Type B pancreatic cell (in vitro differentiated cells): ENCODE data around the gene ACHE. TPM values are rescaled to one million over a fixed set of nuclear protein-coding genes. Genes with fewer than 3 reads are reported as not detected.
A peak's percentile ranks its signal among the peaks of the same experiment; 100 is the strongest.

Experiments
- DNase-seq: peaks from one replicate; pipeline ENCODE4 v3.0.0; 2021; ENCODE audit warnings: mixed read lengths; ENCODE audit not compliant: unreplicated experiment; ENCODE audit errors: extremely low spot score
- H3K27ac Mint-ChIP-seq: 2 replicates; pipeline ENCODE4 v1.8.0; 2021; ENCODE audit warnings: mild to moderate bottlenecking, mixed read lengths
- H3K27me3 Mint-ChIP-seq: 2 replicates; pipeline ENCODE4 v1.8.0; 2021; ENCODE audit warnings: mixed read lengths
- H3K36me3 Mint-ChIP-seq: 2 replicates; pipeline ENCODE4 v1.8.0; 2021; ENCODE audit warnings: mixed read lengths
- H3K4me1 Mint-ChIP-seq: one replicate; pipeline ENCODE4 v1.8.0; 2021; ENCODE audit warnings: mixed read lengths; ENCODE audit not compliant: unreplicated experiment
- H3K4me3 Mint-ChIP-seq: 2 replicates; pipeline ENCODE4 v1.8.0; 2021; ENCODE audit warnings: mild to moderate bottlenecking, mixed read lengths
- H3K9me3 Mint-ChIP-seq: 2 replicates; pipeline ENCODE4 v1.8.0; 2021; ENCODE audit warnings: mixed read lengths
- CTCF ChIP-seq: fragments of 200-600 bp; sonication (generic); conservative IDR thresholded peaks from 2 replicates; pipeline ENCODE4 v1.5.0; 2021; ENCODE audit warnings: antibody characterized with exemption, mild to moderate bottlenecking
- total RNA-seq: library from RNA; stranded (reverse); gene quantifications from 2 replicates; pipeline ENCODE4 v1.2.1, GENCODE V29; 2021; ENCODE audit warnings: low replicate concordance

The ACHE gene
- total RNA-seq, 1 donor from 2014 or later, result 7.1 TPM

- H3K4me1 Mint-ChIP-seq, result peaks cover 31% of the 10 kb centered on the region
- peaks cover 2% of the 10 kb centered on the region for H3K27me3 Mint-ChIP-seq
- no peaks in the 10 kb centered on the region for H3K9me3 Mint-ChIP-seq
- DNase-seq, result no peak
- H3K4me3 Mint-ChIP-seq, result peak overlapping the region; percentile 94
- H3K27ac Mint-ChIP-seq, result peak overlapping the region; percentile 95
- peaks cover 19% of the 10 kb centered on the region for H3K36me3 Mint-ChIP-seq
- TF ChIP-seq CTCF, result no peak
Measured at GRCh38 chr7:100890653-100891567, 4.8 kb downstream of the ACHE start.

- Mint-ChIP-seq H3K27me3 (no peaks in the 10 kb centered on the region), H3K4me3 (peak within 1 kb of the TSS; percentile 94), H3K27ac (peak within 1 kb of the TSS; percentile 91), H3K36me3 (peaks cover 34% of the 10 kb centered on the region), H3K4me1 (peaks cover 40% of the 10 kb centered on the region), H3K9me3 (no peaks in the 10 kb centered on the region)
- no peak for DNase-seq
- no peak for TF ChIP-seq CTCF
Measured at GRCh38 chr7:100888988-100889750, 6.5 kb downstream of the ACHE start, which contains the start of gene UFSP1. TSS of gene UFSP1 (minus strand) at chr7:100889715. CDS start at chr7:100889271, 444 bp downstream.

DNA sequence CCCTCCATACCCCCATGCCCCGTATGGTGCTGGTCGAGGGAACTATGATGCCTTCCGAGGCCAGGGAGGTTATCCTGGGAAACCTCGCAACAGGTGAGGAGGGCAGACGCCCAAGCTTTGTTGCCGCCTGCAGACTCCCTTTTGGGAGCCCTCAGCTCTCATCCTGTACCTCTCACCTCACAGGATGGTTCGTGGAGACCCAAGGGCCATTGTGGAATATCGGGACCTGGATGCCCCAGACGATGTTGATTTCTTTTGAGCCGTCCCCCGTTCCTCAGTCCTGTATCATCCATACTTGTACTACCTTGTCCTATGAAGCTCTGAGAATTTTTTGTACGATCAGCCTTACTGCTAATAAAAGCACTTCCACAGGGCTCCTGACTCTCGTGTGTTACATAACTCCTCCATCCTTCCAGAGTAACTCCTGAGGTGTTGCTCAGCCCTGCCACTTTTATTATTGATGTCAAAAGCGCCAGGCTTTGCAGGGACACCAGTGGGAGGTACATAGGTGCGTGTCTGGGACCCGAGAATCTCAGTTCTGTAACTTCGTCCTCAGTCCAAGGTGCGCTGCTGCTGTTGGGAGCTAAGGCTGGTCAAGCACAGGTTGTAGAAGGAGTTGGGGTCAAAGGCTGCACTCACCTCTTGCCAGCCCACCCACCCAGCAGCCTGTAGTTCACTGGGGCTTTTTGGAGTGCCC lies 7.2 kb downstream of the ACHE start:
- H3K9me3 Mint-ChIP-seq, result no peaks in the 10 kb centered on the region
- H3K4me3 Mint-ChIP-seq, result peak overlapping the region; percentile 94
- peaks cover 40% of the 10 kb centered on the region for H3K4me1 Mint-ChIP-seq
- H3K27me3 Mint-ChIP-seq, result no peaks in the 10 kb centered on the region
- TF ChIP-seq CTCF, result no peak
- DNase-seq, result no peak
- H3K36me3 Mint-ChIP-seq, result peaks cover 38% of the 10 kb centered on the region
- peak overlapping the region; percentile 63 for H3K27ac Mint-ChIP-seq

- Mint-ChIP-seq H3K4me1 (peaks cover 40% of the 10 kb centered on the region), H3K4me3 (peak overlapping the region; percentile 94), H3K27ac (peak overlapping the region; percentile 63), H3K36me3 (peaks cover 43% of the 10 kb centered on the region), H3K27me3 (no peaks in the 10 kb centered on the region), H3K9me3 (no peaks in the 10 kb centered on the region)
- no peak for TF ChIP-seq CTCF
- no peak for DNase-seq
Measured at GRCh38 chr7:100887516-100888290, 8.0 kb downstream of the ACHE start.
